ENCODE data around the gene FEM1A. TPM values are rescaled to one million over a fixed set of nuclear protein-coding genes. Genes with fewer than 3 reads are reported as not detected.

The FEM1A gene
- total and polyA plus RNA-seq, 8 donors, result 1.7 to 14.2 (median 2.2) TPM

DNA sequence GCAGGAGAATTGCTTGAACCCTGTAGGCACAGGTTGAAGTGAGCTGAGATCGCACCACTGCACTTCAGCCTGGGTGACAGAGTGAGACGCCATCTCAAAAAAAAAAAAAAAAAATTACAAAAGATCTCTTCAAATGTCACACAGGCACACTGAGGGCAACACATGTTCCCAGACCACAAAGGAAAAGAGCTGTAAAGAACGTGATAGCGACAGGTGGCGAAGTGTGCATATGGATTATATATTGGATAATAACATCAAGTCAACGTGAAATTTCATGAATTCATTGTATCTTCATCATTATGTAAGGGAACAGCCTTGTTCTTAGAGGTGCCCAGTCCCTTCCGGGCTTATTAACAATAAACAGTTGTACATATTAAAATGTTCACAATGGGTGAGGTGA, 36.1 kb upstream of the FEM1A start:
- Histone ChIP-seq H3K9me3 (no peaks in the 10 kb centered on the region), H3K27me3 (peaks cover 0 to 38% of the 10 kb centered on the region in 2 donors), H3K4me3 (no peak overlapping the region), H3K4me1 (peaks cover 5 to 10% of the 10 kb centered on the region in 2 donors), H3K27ac (no peak overlapping the region), H3K36me3 (no peaks in the 10 kb centered on the region)
- DNase-seq (no peak), ATAC-seq (no peak)
- TF ChIP-seq, protein P1, sequence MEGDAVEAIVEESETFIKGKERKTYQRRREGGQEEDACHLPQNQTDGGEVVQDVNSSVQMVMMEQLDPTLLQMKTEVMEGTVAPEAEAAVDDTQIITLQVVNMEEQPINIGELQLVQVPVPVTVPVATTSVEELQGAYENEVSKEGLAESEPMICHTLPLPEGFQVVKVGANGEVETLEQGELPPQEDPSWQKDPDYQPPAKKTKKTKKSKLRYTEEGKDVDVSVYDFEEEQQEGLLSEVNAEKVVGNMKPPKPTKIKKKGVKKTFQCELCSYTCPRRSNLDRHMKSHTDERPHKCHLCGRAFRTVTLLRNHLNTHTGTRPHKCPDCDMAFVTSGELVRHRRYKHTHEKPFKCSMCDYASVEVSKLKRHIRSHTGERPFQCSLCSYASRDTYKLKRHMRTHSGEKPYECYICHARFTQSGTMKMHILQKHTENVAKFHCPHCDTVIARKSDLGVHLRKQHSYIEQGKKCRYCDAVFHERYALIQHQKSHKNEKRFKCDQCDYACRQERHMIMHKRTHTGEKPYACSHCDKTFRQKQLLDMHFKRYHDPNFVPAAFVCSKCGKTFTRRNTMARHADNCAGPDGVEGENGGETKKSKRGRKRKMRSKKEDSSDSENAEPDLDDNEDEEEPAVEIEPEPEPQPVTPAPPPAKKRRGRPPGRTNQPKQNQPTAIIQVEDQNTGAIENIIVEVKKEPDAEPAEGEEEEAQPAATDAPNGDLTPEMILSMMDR (IDR thresholded peaks at IDR 0.05), result no peak
- intact Hi-C loops (cut with DNase I), result no loop called here

DNA sequence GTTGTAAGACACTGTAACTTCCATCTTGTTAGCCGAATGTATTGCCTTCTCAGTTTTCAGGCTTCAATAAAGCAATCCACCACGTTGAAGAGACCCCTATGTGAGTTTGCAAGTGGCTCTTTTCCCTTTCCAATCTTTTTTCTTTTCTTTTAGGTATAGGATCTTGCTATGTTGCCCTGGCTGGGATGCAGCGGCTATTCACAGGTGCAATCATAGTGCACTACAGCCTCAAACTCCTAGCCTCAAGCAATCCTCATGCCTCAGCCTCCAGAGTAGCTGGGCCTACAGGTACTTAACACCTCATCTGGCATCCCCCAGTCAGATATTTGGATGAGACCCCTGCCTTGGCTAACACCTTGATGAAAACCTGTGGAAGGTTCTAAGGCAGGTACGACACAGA, 33.5 kb upstream of the FEM1A start:
- no peak for ATAC-seq
- Histone ChIP-seq H3K4me1 (peaks cover 5 to 12% of the 10 kb centered on the region in 2 donors), H3K4me3 (no peak overlapping the region), H3K36me3 (no peaks in the 10 kb centered on the region), H3K27me3 (peaks cover 0 to 65% of the 10 kb centered on the region in 2 donors), H3K27ac (no peak overlapping the region), H3K9me3 (no peaks in the 10 kb centered on the region)
- TF ChIP-seq, protein P1 (IDR thresholded peaks at IDR 0.05), result no peak
- intact Hi-C loops (cut with DNase I), result no loop called here
- DNase-seq, result no peak

DNA sequence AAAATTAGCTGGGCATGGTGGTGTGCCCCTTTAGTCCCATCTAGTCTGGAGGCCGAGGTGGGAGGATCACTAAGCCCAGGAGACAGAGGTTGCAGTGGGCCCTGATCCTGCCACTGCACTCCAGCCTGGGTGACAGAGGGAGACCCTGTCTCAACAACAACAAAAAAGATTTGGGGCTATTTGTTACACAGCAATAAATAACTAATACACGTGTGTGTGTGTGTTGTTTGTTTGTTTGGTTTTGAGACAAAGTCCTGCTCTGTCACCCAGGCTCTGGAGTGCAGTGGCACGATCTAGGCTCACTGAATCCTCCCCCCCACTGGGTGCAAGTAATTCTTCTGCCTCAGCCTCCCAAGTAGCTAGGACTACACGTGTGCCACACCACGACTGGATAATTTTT, 32.9 kb upstream of the FEM1A start:
- Histone ChIP-seq H3K27ac (no peak overlapping the region), H3K4me3 (no peak overlapping the region), H3K27me3 (peaks cover 0 to 66% of the 10 kb centered on the region in 2 donors), H3K36me3 (no peaks in the 10 kb centered on the region), H3K9me3 (no peaks in the 10 kb centered on the region), H3K4me1 (peaks cover 5 to 12% of the 10 kb centered on the region in 2 donors)
- TF ChIP-seq, protein P1 (IDR thresholded peaks at IDR 0.05), result no peak
- intact Hi-C loops (cut with DNase I), result no loop called here
- no peak for DNase-seq
- no peak for ATAC-seq

DNA sequence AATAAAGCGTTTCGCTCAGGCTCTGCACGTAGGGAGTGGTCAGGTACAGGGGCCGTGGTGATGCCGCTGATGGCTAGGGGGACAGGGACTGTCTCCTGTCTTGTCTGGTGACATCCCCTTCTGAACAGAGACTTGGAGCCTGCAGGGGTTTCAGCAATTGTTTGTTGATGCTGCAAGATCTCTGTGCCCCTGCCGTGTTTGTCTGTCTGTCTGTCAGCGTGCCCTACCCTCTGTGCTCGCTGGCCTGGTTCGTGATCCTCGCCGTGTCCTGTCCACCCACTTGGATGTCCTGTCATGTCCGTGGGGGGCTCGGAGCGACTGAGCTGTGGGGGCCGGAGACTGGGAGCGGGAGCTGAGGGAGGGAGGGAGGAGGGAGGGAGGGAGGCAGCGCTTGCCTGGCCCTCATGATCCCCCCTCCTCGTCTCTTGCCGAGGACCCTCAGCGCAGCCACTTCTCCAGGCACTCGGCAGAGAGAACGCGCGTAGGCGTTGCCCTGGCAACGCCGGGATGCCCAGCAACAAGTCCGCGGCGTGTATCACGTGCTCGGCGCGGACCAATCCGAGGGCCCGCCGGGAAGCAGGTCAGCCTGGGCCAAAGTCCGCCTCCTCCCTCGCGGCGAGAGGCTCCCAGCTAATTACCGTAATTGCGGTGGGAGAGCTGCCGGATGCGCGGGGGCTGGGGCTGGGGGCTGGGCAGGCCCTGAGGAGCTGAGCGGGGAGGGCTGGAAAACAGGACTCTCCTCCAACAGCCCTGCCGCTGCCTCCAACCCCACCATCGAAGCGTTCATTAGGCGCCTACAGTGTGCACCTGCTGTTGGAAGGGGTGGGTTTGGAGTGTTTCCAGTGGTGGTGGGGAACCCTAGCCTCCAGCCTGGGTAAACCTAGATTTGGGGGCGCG, 31.9 kb upstream of the FEM1A start:
- H3K9me3 ChIP-seq, result no peaks in the 10 kb centered on the region
- intact Hi-C loops (cut with DNase I), result no loop called here
- H3K27me3 ChIP-seq, result peaks cover 0 to 72% of the 10 kb centered on the region in 2 donors
- ATAC-seq (peak; percentile 99), DNase-seq (peak; percentile 82 to 98 (median 93))
- no peak overlapping the region for H3K27ac ChIP-seq
- TF ChIP-seq, protein P1 (IDR thresholded peaks at IDR 0.05), result no peak
- H3K4me1 ChIP-seq, result peaks cover 5 to 12% of the 10 kb centered on the region in 2 donors
- H3K4me3 ChIP-seq, result peak overlapping the region in 1 of 2 donors; percentile 16
- H3K36me3 ChIP-seq, result no peaks in the 10 kb centered on the region

DNA sequence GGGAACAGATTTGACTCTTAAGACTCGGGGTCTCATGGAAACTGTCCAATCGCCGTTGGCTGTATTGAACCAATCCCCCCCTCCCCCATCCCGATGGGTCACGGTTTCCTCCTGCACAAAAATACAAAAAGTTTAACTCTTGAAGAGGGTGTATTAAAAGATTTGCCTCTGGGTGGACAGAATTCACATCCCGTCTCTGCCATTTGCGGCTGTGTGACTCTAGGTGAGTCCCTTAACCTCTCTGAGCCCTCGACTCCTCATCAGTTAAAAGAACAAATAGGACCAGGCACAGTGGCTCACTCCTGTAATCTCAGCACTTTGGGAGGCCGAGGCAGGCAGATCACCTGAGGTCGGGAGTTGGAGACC, 31.3 kb upstream of the FEM1A start:
- no peak for ATAC-seq
- intact Hi-C loops (cut with DNase I), result no loop called here
- Histone ChIP-seq H3K27ac (no peak overlapping the region), H3K36me3 (no peaks in the 10 kb centered on the region), H3K9me3 (no peaks in the 10 kb centered on the region), H3K4me1 (peaks cover 5 to 12% of the 10 kb centered on the region in 2 donors), H3K4me3 (no peak overlapping the region), H3K27me3 (peaks cover 0 to 75% of the 10 kb centered on the region in 2 donors)
- no peak for DNase-seq
- TF ChIP-seq, protein P1 (IDR thresholded peaks at IDR 0.05), result no peak

All from left lung (tissue), 10 donors.